GM18858 (cell line): ENCODE measurements around the gene WASF2.
"Not testable (repeated sequence)": the region's sequence is repeated elsewhere in the genome, so short reads cannot be mapped to it uniquely, and the experiment has no call there.

Experiments
- ATAC-seq: cut with Tn5 transposase; IDR thresholded peaks from one replicate; pipeline ENCODE4 v1.9.1; 2021; ENCODE audit not compliant: unreplicated experiment

Gene WASF2

GRCh38 chr1:27458521-27458920 is 31.4 kb downstream of the WASF2 start:
- ATAC-seq: not testable (repeated sequence)

- no peak for ATAC-seq
These were observed 34.7 kb downstream of the WASF2 start for GRCh38 chr1:27455139-27455811.

- no peak for ATAC-seq
These were observed 35.4 kb downstream of the WASF2 start for GRCh38 chr1:27454610-27455009.

- ATAC-seq: no peak
These were observed 38.6 kb downstream of the WASF2 start for GRCh38 chr1:27451343-27451742.

- no peak for ATAC-seq
These were observed 41.0 kb downstream of the WASF2 start for GRCh38 chr1:27448982-27449381.

GRCh38 chr1:27447883-27448282 is 42.1 kb downstream of the WASF2 start:
- ATAC-seq: no peak

GRCh38 chr1:27447399-27447798 is 42.6 kb downstream of the WASF2 start:
- ATAC-seq: no peak

- ATAC-seq: no peak
These were observed 43.4 kb downstream of the WASF2 start for GRCh38 chr1:27446496-27447020.

GRCh38 chr1:27445177-27445936 is 44.6 kb downstream of the WASF2 start:
- ATAC-seq: no peak

- ATAC-seq: no peak
These were observed 45.3 kb downstream of the WASF2 start for GRCh38 chr1:27444632-27445031.

- no peak for ATAC-seq
These were observed 50.8 kb downstream of the WASF2 start for GRCh38 chr1:27439150-27439549.

GRCh38 chr1:27438621-27439061 is 51.3 kb downstream of the WASF2 start:
- no peak for ATAC-seq

GRCh38 chr1:27436204-27437159 is 53.5 kb downstream of the WASF2 start:
- ATAC-seq: no peak

GRCh38 chr1:27435566-27436203 is 54.3 kb downstream of the WASF2 start:
- no peak for ATAC-seq

- no peak for ATAC-seq
These were observed 56.3 kb downstream of the WASF2 start for GRCh38 chr1:27433706-27434105.

GRCh38 chr1:27432725-27433124 is 57.2 kb downstream of the WASF2 start:
- ATAC-seq: not testable (repeated sequence)

- ATAC-seq: no peak
These were observed 58.4 kb downstream of the WASF2 start for GRCh38 chr1:27431601-27431940.

GRCh38 chr1:27430903-27431600 is 58.9 kb downstream of the WASF2 start:
- no peak for ATAC-seq

GRCh38 chr1:27429029-27429425 is 60.9 kb downstream of the WASF2 start:
- ATAC-seq: no peak
